ENCODE results near the gene EYS. TPM values are rescaled to one million over a fixed set of nuclear protein-coding genes. Genes with fewer than 3 reads are reported as not detected.

The EYS gene
- total RNA-seq, 1 experiment from 2014 or later = not detected

DNA sequence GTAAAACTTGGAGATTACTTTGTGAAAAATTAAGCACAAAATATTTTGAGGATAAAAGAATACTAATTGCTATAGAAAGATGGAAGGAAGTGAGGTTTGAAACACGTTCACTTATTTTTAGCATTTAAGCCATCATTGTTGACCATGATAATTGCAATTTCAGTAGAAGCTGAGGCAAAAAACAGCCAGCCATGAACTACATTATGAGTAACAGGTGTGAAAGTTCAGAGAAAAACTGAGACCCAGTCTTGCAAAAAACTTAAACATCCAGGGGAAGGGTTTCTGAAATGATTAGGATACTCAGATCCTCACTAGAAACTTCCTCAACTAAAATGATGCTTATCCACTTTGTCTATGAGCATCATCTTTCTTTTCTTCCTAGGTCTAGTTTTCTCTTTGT lies 1452.0 kb downstream of the EYS start:
- intact Hi-C loops (cut with micrococcal nuclease) = no loop called here
- H3K9ac ChIP-seq (ENCODE audit: low read length) = no peak overlapping the region
- no peak overlapping the region for H3K4me3 ChIP-seq (replicated peaks in 1 of 2; ENCODE audit: low read depth in 1 of 2, low read length in 2 of 2)
- no peaks in the 10 kb centered on the region for H3K9me2 ChIP-seq (ENCODE audit: insufficient read depth)
- CTCF ChIA-PET = no interaction called here
- no peak for ATAC-seq
- no peak overlapping the region for H3K4me2 ChIP-seq (ENCODE audit: low read length)
- no peaks in the 10 kb centered on the region for H3K27me3 ChIP-seq (ENCODE audit: insufficient read depth, low read length)
- RAD21 ChIA-PET (ENCODE audit: low non-redundant PET in 1 of 2, low total read pairs in 2 of 2, uncharacterized antibody in 2 of 2, unreplicated experiment in 2 of 2) = no interaction called here
- H3K27ac ChIP-seq (ENCODE audit: low read depth, low read length) = no peak overlapping the region
- no peak for TF ChIP-seq SP1 (IDR thresholded peaks at IDR 0.05; ENCODE audit: low read depth)
- BruUV-seq (replicated peaks) = no TSS peak
- no peaks in the 10 kb centered on the region for H3K79me2 ChIP-seq (ENCODE audit: insufficient read depth, low read length)
- H3K36me3 ChIP-seq (ENCODE audit: control insufficient read depth in 1 of 2, insufficient read depth in 2 of 2, low read length in 2 of 2) = no peaks in the 10 kb centered on the region
- no peaks in the 10 kb centered on the region for H4K20me1 ChIP-seq (ENCODE audit: insufficient read depth)
- POLR2A ChIA-PET = no interaction called here
- H2AFZ ChIP-seq (ENCODE audit: low read depth, low read length, poor library complexity, severe bottlenecking) = no peak overlapping the region
- DNase-seq (ENCODE audit: low read depth, low spot score) = no peak
- H3K9me3 ChIP-seq (ENCODE audit: control insufficient read depth in 1 of 2, insufficient read depth in 1 of 2, low read depth in 1 of 2, low read length in 2 of 2) = no peaks in the 10 kb centered on the region; a peak in 2 of 4 replicates
- no peaks in the 10 kb centered on the region for H3K4me1 ChIP-seq (ENCODE audit: control insufficient read depth in 1 of 2, insufficient read depth in 2 of 2, low read length in 2 of 2)

GRCh38 chr6:64254558-64254957 lies 1452.5 kb downstream of the EYS start:
- Histone ChIP-seq H3K4me1 (ENCODE audit: control insufficient read depth in 1 of 2, insufficient read depth in 2 of 2, low read length in 2 of 2) (no peaks in the 10 kb centered on the region), H3K9ac (ENCODE audit: low read length) (no peak overlapping the region), H3K9me3 (ENCODE audit: control insufficient read depth in 1 of 2, insufficient read depth in 1 of 2, low read depth in 1 of 2, low read length in 2 of 2) (no peaks in the 10 kb centered on the region; a peak in 2 of 4 replicates), H2AFZ (ENCODE audit: low read depth, low read length, poor library complexity, severe bottlenecking) (no peak overlapping the region), H3K9me2 (ENCODE audit: insufficient read depth) (no peaks in the 10 kb centered on the region), H3K4me2 (ENCODE audit: low read length) (no peak overlapping the region), H3K27ac (ENCODE audit: low read depth, low read length) (no peak overlapping the region), H3K36me3 (ENCODE audit: control insufficient read depth in 1 of 2, insufficient read depth in 2 of 2, low read length in 2 of 2) (no peaks in the 10 kb centered on the region), H3K4me3 (replicated peaks in 1 of 2; ENCODE audit: low read depth in 1 of 2, low read length in 2 of 2) (no peak overlapping the region), H4K20me1 (ENCODE audit: insufficient read depth) (no peaks in the 10 kb centered on the region), H3K79me2 (ENCODE audit: insufficient read depth, low read length) (no peaks in the 10 kb centered on the region), H3K27me3 (ENCODE audit: insufficient read depth, low read length) (no peaks in the 10 kb centered on the region)
- BruUV-seq (replicated peaks) = no TSS peak
- CTCF ChIA-PET = no interaction called here
- RAD21 ChIA-PET (ENCODE audit: low non-redundant PET in 1 of 2, low total read pairs in 2 of 2, uncharacterized antibody in 2 of 2, unreplicated experiment in 2 of 2) = no interaction called here
- POLR2A ChIA-PET = no interaction called here
- ATAC-seq (no peak), DNase-seq (ENCODE audit: low read depth, low spot score) (no peak)
- intact Hi-C loops (cut with micrococcal nuclease) = no loop called here
- TF ChIP-seq FOSL1 (IDR thresholded peaks at IDR 0.05; ENCODE audit: low read depth) (no peak), ELF1 (IDR thresholded peaks at IDR 0.05; ENCODE audit: borderline replicate concordance, low read depth) (no peak), SP1 (IDR thresholded peaks at IDR 0.05; ENCODE audit: low read depth) (no peak)

GRCh38 chr6:64252256-64252655 lies 1454.8 kb downstream of the EYS start:
- POLR2A ChIA-PET = no interaction called here
- ATAC-seq (no peak), DNase-seq (ENCODE audit: low read depth, low spot score) (no peak)
- no peaks in the 10 kb centered on the region for H3K9me2 ChIP-seq (ENCODE audit: insufficient read depth)
- no peak overlapping the region for H3K27ac ChIP-seq (ENCODE audit: low read depth, low read length)
- intact Hi-C loops (cut with micrococcal nuclease) = no loop called here
- no peaks in the 10 kb centered on the region for H3K79me2 ChIP-seq (ENCODE audit: insufficient read depth, low read length)
- CTCF ChIA-PET = no interaction called here
- no peak overlapping the region for H3K4me2 ChIP-seq (ENCODE audit: low read length)
- H4K20me1 ChIP-seq (ENCODE audit: insufficient read depth) = no peaks in the 10 kb centered on the region
- no peak overlapping the region for H3K9ac ChIP-seq (ENCODE audit: low read length)
- RAD21 ChIA-PET (ENCODE audit: low non-redundant PET in 1 of 2, low total read pairs in 2 of 2, uncharacterized antibody in 2 of 2, unreplicated experiment in 2 of 2) = no interaction called here
- no peaks in the 10 kb centered on the region for H3K36me3 ChIP-seq (ENCODE audit: control insufficient read depth in 1 of 2, insufficient read depth in 2 of 2, low read length in 2 of 2)
- no peaks in the 10 kb centered on the region; a peak in 2 of 4 replicates for H3K9me3 ChIP-seq (ENCODE audit: control insufficient read depth in 1 of 2, insufficient read depth in 1 of 2, low read depth in 1 of 2, low read length in 2 of 2)
- no peak overlapping the region for H3K4me3 ChIP-seq (replicated peaks in 1 of 2; ENCODE audit: low read depth in 1 of 2, low read length in 2 of 2)
- BruUV-seq (replicated peaks) = no TSS peak
- H3K4me1 ChIP-seq (ENCODE audit: control insufficient read depth in 1 of 2, insufficient read depth in 2 of 2, low read length in 2 of 2) = no peaks in the 10 kb centered on the region
- no peak overlapping the region for H2AFZ ChIP-seq (ENCODE audit: low read depth, low read length, poor library complexity, severe bottlenecking)
- no peaks in the 10 kb centered on the region for H3K27me3 ChIP-seq (ENCODE audit: insufficient read depth, low read length)
- TF ChIP-seq SIN3A (IDR thresholded peaks at IDR 0.05; ENCODE audit: low read depth) = no peak
- no peak for TF ChIP-seq ELF1 (IDR thresholded peaks at IDR 0.05; ENCODE audit: borderline replicate concordance, low read depth)
- TF ChIP-seq CBX3 (IDR thresholded peaks at IDR 0.05; ENCODE audit: low read depth) = no peak
- TF ChIP-seq TCF7L2 (IDR thresholded peaks at IDR 0.05; ENCODE audit: borderline replicate concordance, extremely low read depth, insufficient read depth, insufficient read length) = no peak
- TF ChIP-seq ZNF274 (IDR thresholded peaks at IDR 0.05; ENCODE audit: low read depth, low read length) = no peak
- TF ChIP-seq EZH2phosphoT487 (IDR thresholded peaks at IDR 0.05; ENCODE audit: borderline replicate concordance) = no peak
- no peak for TF ChIP-seq SRF (IDR thresholded peaks at IDR 0.05; ENCODE audit: low read depth)
- TF ChIP-seq FOSL1 (IDR thresholded peaks at IDR 0.05; ENCODE audit: low read depth) = no peak
- TF ChIP-seq POLR2A (IDR thresholded peaks at IDR 0.05; ENCODE audit: borderline replicate concordance, extremely low read depth, insufficient read depth, insufficient read length) = no peak
- TF ChIP-seq YY1 (IDR thresholded peaks at IDR 0.05; ENCODE audit: extremely low read depth, insufficient replicate concordance, low read depth, low read length) = no peak
- TF ChIP-seq, protein P1, sequence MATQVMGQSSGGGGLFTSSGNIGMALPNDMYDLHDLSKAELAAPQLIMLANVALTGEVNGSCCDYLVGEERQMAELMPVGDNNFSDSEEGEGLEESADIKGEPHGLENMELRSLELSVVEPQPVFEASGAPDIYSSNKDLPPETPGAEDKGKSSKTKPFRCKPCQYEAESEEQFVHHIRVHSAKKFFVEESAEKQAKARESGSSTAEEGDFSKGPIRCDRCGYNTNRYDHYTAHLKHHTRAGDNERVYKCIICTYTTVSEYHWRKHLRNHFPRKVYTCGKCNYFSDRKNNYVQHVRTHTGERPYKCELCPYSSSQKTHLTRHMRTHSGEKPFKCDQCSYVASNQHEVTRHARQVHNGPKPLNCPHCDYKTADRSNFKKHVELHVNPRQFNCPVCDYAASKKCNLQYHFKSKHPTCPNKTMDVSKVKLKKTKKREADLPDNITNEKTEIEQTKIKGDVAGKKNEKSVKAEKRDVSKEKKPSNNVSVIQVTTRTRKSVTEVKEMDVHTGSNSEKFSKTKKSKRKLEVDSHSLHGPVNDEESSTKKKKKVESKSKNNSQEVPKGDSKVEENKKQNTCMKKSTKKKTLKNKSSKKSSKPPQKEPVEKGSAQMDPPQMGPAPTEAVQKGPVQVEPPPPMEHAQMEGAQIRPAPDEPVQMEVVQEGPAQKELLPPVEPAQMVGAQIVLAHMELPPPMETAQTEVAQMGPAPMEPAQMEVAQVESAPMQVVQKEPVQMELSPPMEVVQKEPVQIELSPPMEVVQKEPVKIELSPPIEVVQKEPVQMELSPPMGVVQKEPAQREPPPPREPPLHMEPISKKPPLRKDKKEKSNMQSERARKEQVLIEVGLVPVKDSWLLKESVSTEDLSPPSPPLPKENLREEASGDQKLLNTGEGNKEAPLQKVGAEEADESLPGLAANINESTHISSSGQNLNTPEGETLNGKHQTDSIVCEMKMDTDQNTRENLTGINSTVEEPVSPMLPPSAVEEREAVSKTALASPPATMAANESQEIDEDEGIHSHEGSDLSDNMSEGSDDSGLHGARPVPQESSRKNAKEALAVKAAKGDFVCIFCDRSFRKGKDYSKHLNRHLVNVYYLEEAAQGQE (IDR thresholded peaks at IDR 0.05; ENCODE audit: low read depth) = no peak
